Measurements from ENCODE around the gene RSAD1.

Gene RSAD1

DNA sequence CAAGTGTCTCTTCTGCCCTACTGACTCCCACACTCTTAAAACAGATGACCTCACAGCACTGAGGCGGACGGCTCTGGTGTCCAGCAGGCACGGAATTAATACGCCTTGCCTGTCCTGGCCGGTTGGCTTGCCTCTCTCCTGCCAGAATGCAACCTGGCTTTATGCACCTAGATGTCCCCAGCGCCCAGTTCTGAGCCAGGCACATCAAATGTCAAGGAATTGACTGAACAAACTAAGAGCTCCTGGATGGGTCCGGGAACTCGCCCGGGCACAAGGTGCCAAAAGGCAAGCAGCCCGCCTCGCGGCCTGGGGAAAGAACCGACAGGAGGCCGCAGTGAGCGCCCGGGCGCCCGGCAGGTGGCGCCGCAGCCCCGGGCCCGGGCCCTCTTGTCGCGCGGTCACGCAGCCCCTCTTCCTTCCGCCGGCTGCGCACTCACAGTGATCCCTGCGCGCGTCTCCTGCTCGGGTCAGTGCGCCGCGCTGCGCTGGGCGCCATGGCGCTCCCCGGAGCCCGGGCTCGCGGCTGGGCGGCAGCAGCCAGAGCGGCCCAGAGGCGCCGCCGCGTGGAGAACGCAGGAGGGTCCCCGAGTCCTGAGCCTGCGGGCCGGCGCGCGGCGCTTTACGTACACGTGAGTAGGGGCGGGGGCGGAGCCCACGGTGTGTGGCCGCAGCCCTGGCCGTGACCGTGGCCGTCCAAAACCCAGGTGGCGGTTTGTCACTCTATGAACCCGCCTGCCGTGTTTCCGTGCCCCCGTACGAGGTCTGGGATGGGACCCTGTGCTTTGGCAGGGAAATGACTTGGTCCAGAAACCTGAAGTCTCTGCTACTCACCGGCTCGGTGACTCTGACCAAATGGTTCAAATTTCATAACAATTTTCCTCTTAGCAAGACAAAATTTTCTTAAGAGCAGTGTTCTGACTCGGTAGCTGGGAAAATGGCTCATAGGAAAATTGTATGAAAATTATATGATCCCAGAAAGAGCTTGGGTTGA is at the start of gene RSAD1:
Gene RSAD1, plus strand, starts transcription at position 470 of the 991 bp plus-strand sequence. Its CDS starts 25 bp downstream, at position 495.
- peak; percentile 86 to 94 (median 94) for DNase-seq

DNA sequence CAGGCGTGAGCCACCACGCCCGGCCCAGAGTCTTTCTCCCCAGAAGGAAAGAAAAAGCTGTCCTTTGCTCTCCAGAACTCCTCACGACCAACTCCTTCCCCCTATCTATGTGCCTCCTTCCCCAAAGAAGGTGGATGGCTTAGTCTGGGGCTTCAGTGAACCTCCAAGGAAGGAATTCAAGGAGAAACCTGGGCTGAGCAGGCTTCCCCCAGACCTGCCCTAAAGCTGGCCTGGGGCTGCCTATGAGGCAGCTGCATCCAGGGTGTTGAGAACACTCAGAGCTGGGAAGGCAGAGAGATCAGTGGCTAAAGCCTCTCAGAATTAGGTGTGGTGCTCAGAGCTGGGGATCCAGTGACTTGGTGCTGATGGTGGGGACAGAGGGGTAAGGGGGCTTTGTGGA is 48.9 kb upstream of the RSAD1 start:
- DNase-seq: no peak

DNA sequence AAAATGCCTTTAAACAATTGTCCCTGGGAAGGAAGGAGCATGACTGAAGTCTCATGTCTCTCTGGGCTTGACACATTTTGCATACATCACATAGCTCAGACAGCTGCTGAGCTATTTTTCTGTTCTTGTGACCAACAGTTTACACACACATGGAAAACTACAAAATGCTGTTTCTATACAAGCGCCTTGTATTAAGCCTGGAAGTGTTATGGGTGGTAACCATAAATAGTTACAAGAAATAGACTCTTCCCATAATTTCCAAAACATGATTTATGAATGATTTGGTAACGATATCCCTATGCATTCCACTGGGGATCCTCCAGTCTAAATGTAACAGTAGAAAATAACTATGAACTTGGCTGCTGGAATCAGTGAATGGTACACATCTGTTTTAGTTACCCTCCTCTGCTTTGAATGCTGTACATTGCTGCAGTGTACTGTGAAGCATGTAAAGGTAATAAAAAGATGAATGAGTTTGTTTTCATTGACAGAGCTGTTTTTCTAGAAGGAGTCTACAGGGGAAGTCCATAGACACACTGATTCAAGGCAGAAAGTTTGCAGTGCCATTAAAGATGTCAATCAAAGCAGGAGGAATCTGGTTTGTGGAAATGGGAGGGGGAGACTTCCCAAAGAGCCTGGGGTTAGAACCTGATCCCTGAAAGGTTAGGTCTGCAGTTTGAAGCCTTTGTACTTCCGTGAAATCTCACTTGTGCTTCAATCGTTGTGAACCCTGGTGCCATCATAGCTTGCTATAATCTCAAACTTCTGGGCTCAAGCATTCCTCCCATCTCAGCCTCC is 47.6 kb upstream of the RSAD1 start:
- peak in 1 of 3 experiments; percentile 10 for DNase-seq

DNA sequence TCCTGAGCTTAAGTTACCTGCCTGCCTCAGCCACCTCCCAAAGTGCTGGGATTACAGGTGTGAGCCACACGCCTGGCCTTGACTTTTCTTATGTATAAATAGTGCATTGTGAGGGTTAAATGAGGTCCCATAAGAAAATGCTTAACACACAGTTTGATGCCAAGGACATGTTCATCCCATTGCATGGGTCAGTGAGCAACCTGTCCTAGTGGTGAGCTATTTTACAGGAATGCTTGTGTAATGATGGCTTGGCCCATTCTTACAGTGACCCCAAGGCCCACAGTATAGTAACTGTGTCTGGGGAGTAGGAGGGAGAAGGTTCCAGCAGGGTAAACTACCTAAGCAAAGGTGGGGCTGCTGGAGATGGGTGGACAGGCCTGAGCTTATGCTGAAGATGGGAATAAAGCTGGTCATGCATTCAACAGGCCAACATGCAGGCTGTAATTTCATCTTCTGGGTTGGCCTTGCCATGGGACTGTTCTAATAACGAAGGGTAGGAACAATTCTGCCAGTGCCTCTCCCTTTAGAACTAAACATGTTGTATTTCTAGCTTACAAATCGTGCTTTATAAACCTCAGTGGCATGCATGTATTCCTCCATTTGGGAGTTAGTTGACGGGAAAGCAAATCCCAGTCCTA is 46.4 kb upstream of the RSAD1 start:
- DNase-seq: no peak

DNA sequence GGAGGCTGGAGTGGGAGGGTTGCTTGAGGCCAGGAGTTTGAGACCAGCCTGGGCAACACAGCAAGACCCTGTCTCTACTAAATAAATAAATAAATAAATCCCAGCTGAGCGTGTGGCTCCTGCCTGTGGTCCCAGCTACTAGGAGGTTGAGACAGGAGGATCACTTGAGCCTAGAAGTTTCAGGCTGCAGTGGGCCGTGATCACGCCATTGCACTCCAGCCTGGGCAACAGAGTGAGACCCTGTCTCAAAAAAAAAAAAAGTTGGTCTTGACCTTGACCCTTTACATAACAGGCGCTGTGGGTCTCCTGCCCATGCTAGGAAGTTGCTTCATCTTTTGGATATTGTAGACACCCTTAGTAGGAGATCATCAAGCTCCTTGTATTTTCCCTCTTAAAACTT is 41.3 kb upstream of the RSAD1 start:
- DNase-seq: no peak

DNA sequence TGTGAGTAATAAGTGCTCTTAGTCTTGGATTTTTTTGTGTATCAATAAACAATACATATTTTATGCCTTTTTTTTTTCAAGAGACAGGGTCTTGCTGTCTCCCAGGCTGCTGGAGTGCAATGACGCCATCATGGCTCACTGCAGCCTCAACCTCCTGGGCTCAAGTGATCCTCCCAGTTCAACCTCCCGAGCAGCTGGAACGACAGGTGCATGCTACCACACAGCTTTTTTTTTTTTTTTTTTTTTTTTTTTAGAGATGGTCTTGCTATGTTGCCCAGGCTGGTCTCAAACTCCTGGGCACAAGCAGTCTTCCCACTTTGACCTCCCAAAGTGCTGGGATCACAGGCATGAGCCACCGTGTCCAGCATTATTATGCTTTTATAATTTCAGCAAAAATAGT is 39.7 kb upstream of the RSAD1 start:
- DNase-seq: no peak

DNA sequence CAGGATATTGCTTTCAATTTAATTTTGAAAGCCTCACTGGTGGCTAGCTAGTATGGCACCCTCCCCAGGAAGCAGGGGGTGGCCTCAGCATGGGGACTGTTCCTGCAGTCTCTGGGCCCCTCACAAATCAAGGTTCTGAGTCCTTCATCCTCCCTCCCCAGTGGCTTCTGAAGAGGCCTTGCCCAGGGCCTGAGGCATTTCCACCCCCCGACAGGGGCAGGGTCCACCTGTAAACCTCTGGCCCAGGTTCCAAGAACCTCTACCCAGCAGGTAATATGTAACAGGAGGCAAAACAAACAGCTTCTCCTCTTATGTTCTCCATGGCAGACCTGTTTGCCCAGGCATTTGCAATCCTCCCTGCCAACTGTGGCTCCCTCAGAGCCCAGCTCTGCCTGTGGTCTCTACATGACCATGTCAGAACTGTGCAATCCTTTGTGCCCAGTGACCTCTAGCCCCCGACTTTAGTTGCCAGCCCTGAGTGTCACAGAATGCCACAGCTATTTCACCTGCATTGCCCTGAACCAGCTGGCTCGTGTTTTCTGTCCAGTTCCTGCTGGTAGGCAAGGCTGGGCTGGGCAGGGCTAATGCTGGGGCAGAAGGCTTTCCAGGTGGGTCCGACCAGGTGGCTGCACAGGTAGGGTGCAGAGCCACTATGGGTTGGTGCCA is 38.4 kb upstream of the RSAD1 start:
- DNase-seq: peak in 2 of 3 experiments; percentile 46 to 63

DNA sequence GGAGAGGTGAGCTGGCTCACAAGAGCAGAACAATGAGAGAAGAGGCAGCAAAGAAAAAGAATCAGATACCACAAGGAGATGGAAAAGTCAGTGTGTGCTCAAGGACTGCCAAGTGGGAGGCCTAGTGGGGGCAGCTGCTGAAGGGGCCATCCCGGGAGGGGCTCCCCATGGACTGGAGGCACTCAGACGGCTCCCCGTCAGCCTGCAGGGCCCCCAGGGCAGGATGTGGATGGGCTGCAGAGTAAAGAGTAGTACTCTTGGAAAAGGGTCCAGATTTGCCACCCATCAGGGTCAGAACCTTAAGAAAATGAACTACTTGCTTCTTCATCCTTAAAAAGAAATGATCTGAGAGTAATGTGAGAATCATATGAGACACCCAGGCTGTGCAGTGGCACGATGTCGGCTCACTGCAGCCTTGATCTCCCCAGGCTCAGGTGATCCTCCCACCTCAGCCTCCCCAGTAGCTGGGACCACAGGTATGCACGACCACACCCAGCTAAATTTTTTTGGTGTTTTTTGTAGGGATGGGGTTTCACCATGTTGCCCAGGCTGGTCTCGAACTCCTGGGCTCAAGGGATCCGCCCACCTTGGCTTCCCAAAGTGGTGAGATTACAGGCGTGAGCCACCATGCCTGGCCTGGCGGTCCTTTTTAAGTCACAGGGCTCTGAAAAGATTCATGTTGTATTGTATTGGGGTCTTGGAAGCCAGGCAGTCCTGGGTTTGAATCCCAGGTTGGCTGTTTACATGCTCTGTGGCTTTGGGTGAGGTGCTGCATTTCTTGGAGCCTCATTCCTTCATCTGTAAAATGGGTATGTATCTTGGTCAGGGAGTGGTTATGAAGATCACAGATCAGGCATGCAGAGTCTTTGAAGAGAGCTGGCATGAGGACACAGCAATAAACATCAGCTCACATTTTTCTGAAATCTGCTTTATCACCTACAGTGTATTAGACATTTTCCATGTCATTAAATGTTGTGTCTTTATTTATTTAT is 37.5 kb upstream of the RSAD1 start:
- no peak for DNase-seq

DNA sequence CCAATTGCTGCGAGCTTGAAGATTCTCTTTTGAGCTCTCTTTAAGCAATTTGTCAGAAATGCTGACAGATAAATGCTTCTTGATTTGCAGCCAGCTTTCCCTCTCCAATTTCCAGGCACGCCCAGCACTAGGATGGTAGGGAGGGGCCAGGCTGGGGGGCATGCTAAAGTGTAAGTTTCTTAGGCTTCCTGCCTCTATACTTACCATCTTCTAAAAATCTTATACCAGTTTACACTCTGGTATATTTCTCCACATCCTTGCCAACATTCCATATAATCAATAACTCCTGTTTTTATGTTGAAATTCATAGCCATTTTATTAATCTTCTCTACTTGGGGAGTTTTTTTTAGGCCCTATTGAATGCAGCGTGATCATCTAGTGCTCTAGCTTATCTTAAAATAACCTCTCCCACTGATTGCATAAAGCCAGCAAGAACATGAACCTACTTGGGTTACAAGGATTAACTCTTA is 35.1 kb upstream of the RSAD1 start:
- DNase-seq: peak in 1 of 3 experiments; percentile 28

DNA sequence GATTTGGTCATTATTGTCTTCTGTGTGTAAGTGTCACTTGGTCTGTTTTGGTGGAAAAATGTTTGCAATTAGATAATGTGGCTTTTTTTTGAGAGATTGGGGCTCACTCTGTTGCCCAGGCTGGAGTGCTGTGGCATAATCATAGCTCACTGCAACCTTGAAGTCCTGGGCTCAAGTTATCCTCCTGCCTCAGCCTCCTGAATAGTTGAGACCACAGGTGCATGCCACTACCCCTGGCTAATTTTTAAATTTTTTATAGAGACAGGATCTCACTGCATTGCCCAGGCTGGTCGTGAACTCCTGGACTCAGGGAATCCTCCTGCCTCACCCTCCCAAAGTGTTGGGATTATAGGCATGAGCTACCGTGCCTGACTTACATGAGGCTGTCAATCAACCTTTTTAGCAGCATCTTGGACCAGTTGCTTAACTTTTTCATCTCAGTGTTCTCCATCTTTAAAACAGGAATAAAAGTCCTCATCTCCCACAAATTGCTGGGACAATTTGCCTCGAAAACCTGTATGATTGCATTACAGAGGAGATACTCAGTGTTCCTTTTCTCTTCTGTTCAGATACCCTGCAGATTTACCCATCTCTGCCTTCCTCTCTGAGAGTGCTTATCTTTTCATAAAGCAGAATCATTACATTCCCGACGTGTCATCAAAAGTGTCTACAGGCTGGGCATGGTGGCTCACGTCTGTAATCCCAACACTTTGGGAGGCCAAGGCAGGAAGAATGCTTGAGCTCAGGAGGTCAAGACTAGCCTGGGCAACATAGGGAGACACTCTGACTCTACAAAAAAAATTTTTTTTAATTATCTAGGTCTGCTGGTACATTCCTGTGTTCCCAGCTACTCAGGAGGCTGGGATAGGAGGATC is 33.6 kb upstream of the RSAD1 start:
- DNase-seq: no peak

DNA sequence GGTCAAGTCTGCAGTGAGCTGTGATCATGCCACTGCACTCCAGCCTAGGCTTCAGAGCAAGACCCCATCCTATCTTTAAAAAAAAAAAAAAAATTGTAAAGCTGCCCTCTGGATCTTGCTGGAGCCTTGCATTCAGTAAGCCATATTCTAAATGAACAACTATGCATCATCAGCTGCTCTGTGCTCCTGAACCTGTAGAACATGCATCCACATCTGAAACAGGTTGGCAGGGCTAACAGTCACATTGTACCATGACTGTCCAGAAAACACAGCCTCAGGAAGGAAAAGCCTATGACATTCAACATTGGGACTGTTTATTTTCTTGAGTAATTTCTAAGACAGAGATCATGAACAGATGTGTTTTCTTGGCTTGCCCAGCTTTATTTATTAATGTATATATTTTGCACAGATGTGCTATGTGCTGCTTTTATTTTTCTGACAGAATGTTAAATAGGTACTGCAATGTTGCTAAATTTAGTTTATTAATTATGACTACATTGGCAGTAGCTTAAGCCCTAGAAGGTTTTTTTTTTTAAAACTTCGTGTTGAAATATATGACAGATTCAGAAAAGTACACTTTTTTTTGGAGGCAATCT is 32.8 kb upstream of the RSAD1 start:
- no peak for DNase-seq

DNA sequence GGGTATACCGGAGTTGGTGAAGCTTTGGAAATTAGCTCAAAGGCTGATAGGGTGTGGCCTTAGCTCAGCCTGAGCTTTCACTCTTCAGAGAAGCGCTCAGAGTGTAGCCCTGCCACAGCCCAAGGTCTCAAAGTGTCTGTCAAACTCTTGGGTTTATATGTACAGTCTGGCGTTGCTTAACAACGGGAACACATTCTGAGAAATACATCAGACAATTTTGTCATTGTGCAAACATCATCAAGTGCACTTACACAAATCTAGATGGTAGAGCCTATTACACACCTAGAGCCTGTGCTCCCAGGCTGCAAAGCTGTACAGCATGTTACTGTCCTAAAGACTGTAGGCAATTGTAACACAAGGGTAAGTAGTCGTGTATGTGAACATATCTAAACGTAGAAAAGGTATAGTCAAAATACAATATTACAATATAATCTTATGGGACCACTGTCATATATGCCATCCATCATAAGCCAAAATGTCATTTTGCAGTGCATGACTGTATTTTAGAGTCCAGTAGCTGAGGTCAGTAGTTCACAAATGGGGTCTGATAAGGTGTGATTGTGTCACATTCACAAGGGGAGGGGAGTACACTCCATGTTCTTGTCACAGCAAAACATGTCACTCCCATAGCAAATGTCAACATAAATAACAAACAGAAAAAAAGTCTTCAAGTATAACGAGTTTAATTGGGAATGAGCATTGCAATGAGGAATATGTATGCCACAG is 30.6 kb upstream of the RSAD1 start:
- DNase-seq: peak; percentile 51 to 86 (median 75)

DNA sequence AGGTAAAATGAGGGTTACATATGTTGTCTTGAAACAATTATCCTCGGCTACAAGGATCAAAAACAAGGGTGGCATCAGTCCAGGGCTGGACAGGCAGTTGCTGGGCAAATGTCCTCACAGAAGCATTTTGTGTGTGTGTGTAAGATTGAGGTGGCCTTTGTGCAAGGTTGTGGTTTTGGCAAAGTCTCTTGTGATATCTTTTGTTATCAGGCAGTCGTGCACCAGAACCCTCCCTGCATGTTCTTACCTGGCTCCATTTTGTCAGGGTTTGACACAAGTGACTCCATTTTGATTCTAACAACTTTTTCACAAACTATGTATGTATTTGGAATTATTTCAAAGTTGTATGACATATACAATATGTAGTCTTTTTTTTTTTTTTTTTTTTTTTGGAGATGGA is 30.0 kb upstream of the RSAD1 start:
- DNase-seq: no peak

DNA sequence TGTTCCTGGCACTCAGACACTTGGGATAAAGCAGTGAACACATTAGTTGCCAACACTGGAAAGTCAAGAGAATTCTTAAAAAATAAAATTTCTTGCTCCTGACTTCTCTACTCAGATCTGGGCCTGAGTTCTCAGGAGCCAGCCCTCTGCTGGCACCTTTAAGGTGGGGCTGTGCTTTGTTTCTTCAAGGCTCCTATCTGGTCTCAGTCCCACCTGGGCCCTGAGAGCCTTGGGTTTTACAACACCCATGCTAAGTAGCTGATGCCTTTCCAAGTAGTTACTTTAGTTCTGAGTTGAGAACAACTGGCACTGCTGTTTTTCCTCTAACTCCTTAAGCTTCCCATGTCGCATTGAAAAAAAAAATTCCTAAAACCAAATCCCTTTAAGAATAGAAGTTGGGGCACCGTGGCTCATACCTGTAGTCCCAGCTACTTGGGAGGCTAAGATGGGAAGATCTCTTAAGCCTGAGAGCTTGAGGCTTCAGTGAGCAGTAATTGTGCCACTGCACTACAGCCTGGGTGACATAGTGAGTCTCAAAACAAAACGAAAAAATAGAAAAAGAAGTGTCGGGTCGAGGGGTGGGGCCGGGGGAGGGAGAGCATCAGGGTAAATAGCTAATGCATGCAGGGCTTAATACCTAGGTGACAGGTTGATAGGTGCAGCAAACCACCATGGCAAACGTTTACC is 26.6 kb upstream of the RSAD1 start:
- no peak for DNase-seq

DNA sequence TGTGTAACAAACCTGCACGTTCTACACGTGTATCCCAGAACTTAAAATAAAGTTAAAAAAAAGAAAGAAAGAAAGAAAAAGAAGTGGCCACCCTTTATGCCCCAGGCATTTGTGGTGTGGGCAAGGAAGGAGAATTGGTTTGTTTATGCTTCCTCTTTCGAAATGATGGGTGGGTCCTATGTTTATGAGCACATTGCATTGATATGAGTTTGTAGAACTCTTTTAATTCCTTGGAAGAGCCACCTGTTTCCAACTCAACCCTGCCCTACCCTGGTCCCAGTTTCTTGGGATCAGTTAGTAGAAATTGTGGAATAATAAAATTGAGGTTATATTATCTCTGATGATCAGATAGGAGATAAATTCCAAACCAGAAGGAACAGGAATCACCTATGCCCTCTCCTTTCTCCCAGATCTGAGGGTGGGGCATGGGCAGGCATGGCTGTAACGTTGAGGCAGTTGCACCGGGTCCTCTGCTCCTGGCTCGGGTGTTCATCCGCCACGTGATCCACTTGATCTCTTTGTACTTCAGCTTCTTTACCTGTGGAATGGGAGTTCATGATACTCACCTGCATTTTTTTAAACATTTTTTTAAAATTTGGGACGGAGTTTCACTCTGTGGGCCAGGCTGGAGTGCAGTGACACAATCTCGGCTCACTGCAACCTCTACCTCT is 25.9 kb upstream of the RSAD1 start:
- no peak for DNase-seq

DNA sequence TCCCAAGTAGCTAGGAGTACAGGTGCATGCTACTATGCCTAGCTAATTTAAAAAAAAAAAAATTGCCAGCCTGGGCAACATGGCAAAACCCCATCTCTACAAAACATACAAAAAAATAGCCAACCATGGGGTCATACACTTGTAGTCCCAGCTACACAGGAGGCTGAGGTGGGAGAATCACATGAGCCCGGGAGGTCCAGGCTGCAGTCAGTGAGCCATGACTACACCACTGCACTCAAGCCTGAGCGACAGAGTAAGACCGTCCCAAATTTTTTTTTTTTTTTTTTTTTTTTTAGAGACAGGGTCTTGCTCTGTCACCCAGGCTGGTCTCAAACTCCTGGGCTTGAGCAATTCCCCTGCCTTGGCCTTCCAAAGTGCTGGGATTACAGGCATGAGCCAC is 24.8 kb upstream of the RSAD1 start:
- no peak for DNase-seq

DNA sequence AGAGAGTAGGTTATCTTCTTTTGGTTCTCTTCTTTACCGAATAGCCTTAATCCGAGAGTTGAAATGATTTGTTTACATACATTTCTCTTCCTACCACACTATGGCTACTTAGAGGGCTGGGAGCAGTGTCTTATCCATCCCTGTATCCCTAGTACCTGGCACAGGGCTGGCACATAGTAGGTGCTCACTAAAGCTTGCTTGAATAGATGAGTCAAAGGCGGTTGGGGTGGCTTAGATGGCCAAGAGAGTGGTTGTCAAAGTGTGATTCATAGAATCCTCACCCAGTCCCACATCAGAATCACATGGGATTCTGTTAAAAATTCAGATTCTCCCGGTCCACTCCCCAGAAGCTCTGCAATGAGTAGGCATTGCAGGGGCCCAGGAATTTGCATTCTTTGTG is 21.0 kb upstream of the RSAD1 start:
- no peak for DNase-seq

DNA sequence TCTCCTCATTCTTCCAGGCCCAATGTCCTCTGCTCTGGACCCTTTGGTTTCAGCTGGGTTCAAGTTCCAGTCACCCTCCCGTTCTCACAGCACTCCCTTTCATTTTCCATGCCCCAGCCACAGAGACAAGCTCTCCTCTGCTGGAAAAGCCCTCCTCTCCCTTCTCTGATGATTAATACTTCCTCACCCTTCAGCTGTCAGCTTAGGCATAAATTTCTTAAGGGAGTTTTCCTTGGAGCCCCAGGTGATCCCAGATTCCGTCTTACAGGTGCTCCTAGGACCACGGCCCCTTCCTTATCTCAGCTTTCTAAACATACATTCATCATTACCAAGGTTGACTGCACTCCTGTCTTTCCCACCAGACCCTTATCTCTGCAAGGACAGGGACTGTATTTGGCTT is 20.4 kb upstream of the RSAD1 start:
- DNase-seq: no peak
